Kidney (tissue), 14 donors: ENCODE results near the gene DLGAP4. TPM values are rescaled to one million over a fixed set of nuclear protein-coding genes. Genes with fewer than 3 reads are reported as not detected.
A peak's percentile ranks its signal among the peaks of the same experiment; 100 is the strongest.

Experiments
- DNase-seq, 5 donors: peaks; one replicate each; pipeline ENCODE4 v3.0.0-alpha.2; 2013 to 2020
- FAIRE-seq: peaks from 2 replicates; lab custom pipeline; 2012; peaks lifted over from hg19 to GRCh38; lab: Jason Lieb, UNC
- H3K27ac ChIP-seq, 2 donors: one replicate each; pipeline ENCODE4 v1.7.0; 2013; ENCODE audit warnings: low read depth in 2 of 2, low read length in 2 of 2, inconsistent platforms in 1 of 2
- H3K27me3 ChIP-seq: one replicate; pipeline ENCODE4 v1.7.1; 2013; ENCODE audit warnings: low read length, inconsistent platforms; ENCODE audit not compliant: control insufficient read depth, insufficient read depth
- H3K36me3 ChIP-seq, 3 donors: one replicate each; pipeline versions ENCODE4 v1.7.0 to v1.7.1; 2013; ENCODE audit warnings: low read length in 3 of 3, control low read depth in 1 of 3, inconsistent platforms in 1 of 3; ENCODE audit not compliant: insufficient read depth in 3 of 3, control insufficient read depth in 2 of 3
- H3K4me1 ChIP-seq, 3 donors: one replicate each; pipeline versions ENCODE4 v1.7.0 to v1.7.1; 2013; ENCODE audit warnings: low read length in 3 of 3, inconsistent platforms in 1 of 3, low read depth in 1 of 3; ENCODE audit not compliant: control insufficient read depth in 2 of 3, insufficient read depth in 2 of 3
- H3K4me3 ChIP-seq, 3 donors: one replicate each; pipeline versions ENCODE4 v1.7.0 to v1.8.1; 2013; ENCODE audit warnings: low read length in 3 of 3, control low read depth in 1 of 3, inconsistent platforms in 1 of 3
- H3K9ac ChIP-seq, 3 donors: one replicate each; pipeline versions ENCODE4 v1.7.0 to v1.7.1; 2013; ENCODE audit warnings: low read length in 3 of 3, control low read depth in 1 of 3, inconsistent platforms in 1 of 3
- H3K9me3 ChIP-seq, 3 donors: one replicate each; pipeline versions ENCODE4 v1.7.0 to v1.7.1; 2013; ENCODE audit warnings: low read length in 3 of 3, control low read depth in 1 of 3, inconsistent platforms in 1 of 3; ENCODE audit not compliant: control insufficient read depth in 2 of 3, insufficient read depth in 1 of 3
- intact Hi-C: fragments of 100-400 bp; cut with DNase I; formaldehyde crosslinking; loops from one replicate; pipeline ENCODE4 v1.11.1; 2022
- polyA plus RNA-seq: library from polyadenylated mRNA; stranded (reverse); fragments of 350-450 nt; fragmentation: Illumina TruSeq; extraction: RNeasy Lipid Tissue Mini Kit (QIAGEN cat#74804); gene quantifications from one replicate; pipeline ENCODE4 v1.2.3, GENCODE V29; 2014; ENCODE audit warnings: low read depth, low replicate concordance; ENCODE audit not compliant: insufficient read depth
- total RNA-seq: library from RNA; stranded (reverse); fragmentation: NEBNext Ultra II Directional; extraction: Animal tissue kit (Norgen Biotek cat#: 25700); gene quantifications from one replicate; pipeline ENCODE4 v1.2.1, GENCODE V29; 2021
- TF ChIP-seq, protein P1 (sequence below): IDR thresholded peaks from 3 replicates; pipeline ENCODE4 v1.5.1; 2012; ENCODE audit warnings: mild to moderate bottlenecking, moderate library complexity, borderline replicate concordance; ENCODE audit not compliant: insufficient read depth; ENCODE audit errors: extremely low read depth
- donor health status: control.
- donor health status: control.
- donor health status: control.
- donor health status: control.
- donor health status: control.
- donor health status: DM: yes; HTN: yes; CAD: no.
- donor health status: Normal renal cell carcinoma (clear cell type).

Gene DLGAP4
- total and polyA plus RNA-seq, 2 donors from 2014 or later: 19.6 to 62.4 TPM

DNA sequence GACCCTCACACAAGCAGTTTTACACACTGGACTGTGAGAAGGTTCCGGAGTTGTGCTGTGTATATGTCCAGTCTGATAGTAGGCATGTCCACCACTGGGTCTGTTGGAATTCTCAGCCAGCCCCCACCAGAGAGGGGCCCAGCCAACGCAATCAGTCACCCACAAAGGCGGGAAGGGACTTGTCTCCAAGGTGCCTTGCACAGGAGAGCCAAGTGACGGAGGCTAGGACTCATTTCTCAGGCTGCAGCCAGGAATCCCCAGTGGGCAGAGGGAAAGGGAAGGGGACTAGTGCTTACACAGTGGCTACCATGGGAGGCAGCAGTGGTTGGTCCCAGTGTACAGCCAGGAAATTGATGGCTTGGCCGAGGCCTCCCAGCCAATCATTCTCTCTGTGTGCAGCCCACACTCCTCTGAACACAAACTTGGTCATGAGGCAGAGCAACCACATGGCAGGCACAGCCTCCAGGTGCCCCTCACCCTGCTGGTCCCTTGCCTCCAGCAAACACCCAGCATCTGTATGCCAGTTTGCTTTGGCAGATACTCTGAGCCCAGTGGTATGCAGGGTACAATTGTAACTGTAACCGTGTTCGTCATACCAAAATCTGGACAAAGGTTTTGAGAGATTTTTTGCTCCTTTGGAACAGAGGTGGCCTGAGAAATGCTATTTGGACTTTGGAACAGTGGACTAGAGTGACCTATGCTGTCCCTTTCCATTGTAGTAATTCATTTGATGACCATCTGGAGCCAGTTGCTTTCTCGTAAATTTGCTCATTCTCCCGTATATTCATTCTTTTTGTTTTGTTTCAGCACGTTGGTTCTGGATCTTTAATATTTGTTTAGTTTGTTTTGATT lies 162.2 kb downstream of the DLGAP4 start:
- Histone ChIP-seq H3K9ac (no peak overlapping the region), H3K27ac (peak overlapping the region; percentile 40 to 59), H3K27me3 (no peaks in the 10 kb centered on the region), H3K36me3 (peaks cover 0 to 2% (median 0%) of the 10 kb centered on the region in 3 donors), H3K4me3 (no peak overlapping the region), H3K9me3 (no peaks in the 10 kb centered on the region), H3K4me1 (peaks cover 0 to 58% (median 54%) of the 10 kb centered on the region in 3 donors)
- intact Hi-C loops: no loop called here
- peak in 4 of 5 donors; percentile 28 to 57 (median 44) for DNase-seq
- TF ChIP-seq, protein P1, sequence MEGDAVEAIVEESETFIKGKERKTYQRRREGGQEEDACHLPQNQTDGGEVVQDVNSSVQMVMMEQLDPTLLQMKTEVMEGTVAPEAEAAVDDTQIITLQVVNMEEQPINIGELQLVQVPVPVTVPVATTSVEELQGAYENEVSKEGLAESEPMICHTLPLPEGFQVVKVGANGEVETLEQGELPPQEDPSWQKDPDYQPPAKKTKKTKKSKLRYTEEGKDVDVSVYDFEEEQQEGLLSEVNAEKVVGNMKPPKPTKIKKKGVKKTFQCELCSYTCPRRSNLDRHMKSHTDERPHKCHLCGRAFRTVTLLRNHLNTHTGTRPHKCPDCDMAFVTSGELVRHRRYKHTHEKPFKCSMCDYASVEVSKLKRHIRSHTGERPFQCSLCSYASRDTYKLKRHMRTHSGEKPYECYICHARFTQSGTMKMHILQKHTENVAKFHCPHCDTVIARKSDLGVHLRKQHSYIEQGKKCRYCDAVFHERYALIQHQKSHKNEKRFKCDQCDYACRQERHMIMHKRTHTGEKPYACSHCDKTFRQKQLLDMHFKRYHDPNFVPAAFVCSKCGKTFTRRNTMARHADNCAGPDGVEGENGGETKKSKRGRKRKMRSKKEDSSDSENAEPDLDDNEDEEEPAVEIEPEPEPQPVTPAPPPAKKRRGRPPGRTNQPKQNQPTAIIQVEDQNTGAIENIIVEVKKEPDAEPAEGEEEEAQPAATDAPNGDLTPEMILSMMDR: no peak
- FAIRE-seq: no peak

DNA sequence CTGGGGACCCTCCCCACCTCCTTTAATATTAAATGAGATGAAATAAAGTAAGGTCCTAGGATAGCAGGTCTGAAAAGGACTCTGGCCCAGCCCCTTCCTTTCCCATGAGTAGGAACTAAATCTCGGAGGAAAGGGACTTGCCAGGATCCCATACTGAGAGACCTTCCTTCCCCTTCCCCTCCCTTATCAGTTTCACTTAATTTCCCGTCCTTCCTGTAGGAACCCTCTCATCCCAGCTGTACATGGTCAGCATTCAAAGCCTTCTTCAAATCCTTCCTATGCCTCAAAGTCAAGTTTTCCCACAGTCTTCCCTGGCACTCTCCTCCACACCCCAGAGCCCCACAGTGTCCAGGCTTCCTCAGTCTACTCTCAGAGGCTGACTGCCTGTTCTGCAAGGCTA lies 163.8 kb downstream of the DLGAP4 start:
- DNase-seq (no peak), FAIRE-seq (no peak)
- H3K9me3 ChIP-seq: no peaks in the 10 kb centered on the region
- peaks cover 0 to 2% (median 0%) of the 10 kb centered on the region in 3 donors for H3K36me3 ChIP-seq
- intact Hi-C loops: no loop called here
- H3K27ac ChIP-seq: no peak overlapping the region
- H3K4me1 ChIP-seq: peaks cover 0 to 62% (median 50%) of the 10 kb centered on the region in 3 donors
- no peak overlapping the region for H3K9ac ChIP-seq
- no peaks in the 10 kb centered on the region for H3K27me3 ChIP-seq
- TF ChIP-seq, protein P1: no peak
- no peak overlapping the region for H3K4me3 ChIP-seq

DNA sequence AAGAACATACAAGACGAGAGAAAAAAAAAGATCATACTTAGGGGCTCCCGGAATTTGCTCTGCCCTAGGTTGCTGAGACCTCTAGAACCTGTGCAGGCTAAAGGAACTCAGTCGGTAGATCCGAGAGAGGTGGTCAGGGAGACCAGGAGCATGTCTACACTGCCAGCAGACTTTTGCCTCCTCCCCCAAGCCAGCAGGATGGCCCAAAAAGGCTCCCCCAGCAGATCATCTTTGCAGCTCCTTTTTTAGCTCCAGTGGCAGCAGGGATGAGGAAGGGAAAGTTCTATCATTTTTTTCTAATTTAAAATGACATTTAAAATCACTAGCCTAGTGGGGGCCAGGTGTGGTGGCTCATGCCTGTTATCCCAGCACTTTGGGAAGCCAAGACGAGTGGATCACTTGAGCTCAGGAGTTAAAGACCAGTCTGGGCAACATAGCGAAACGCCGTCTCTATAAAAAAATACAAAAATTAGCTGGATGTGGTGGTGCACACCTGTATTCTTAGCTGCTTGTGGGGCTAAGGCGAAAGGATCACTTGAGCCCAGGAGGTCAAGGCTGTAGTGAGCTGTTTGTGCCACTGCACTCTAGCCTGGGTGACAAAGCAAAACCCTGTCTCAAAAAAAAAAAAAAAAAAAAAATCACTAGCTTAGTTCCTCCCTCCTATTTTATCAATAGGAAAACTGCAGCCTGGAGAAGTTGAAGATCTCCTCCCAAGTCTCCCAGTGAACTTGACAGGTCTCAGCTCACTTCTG lies 165.9 kb downstream of the DLGAP4 start:
- Histone ChIP-seq H3K4me1 (peaks cover 0 to 48% (median 42%) of the 10 kb centered on the region in 3 donors), H3K9me3 (no peaks in the 10 kb centered on the region), H3K27ac (peak overlapping the region in 1 of 2 donors; percentile 41), H3K27me3 (no peaks in the 10 kb centered on the region), H3K36me3 (no peaks in the 10 kb centered on the region), H3K4me3 (no peak overlapping the region), H3K9ac (no peak overlapping the region)
- TF ChIP-seq, protein P1: no peak
- FAIRE-seq (no peak), DNase-seq (no peak)
- intact Hi-C loops: no loop called here
